ENCODE data around the gene UBE2E2.

Gene UBE2E2

DNA sequence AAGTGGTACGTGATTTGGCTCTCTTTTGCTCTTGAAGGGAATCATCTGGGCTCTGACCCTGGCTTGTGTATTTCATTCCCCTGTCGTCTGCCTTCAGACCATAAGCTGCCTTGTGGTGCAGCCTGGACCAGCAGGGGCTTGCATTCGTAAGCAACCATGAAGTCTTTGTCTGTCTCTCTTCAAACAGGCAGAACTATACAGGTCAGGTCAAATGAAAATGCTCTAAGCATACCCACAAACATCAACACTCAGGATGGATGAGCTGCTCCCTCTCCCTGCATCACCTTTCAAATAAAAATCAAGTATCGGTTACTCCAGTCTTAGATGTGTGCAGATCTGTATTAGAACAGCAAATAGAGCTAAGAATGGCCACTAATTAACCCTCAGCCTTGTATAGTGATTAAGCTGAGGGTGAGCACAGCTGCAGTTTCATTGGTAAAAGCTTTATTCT is 334.0 kb downstream of the UBE2E2 start:
- DNase-seq (ENCODE audit: low spot score) = no peak

DNA sequence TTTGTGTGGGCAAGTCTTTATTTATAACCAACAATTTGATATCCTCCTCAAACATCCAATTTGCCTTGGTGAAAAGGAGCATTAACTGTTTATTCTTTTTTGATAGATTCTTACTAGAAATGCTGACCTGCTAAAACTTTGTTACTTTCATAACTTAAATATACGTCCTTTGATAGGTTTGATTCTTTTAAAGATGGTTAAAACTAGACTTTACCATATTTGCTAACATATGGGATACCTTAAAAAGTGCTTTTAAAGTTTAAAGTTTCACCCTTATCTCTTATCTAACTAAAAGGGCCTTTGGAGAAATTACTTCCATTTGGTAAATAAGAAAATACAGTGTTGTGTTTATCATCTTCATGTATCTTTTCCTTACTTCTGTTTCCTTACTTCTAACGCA is 336.1 kb downstream of the UBE2E2 start:
- no peak for DNase-seq (ENCODE audit: low spot score)

GRCh38 chr3:23540600-23540999 is 337.5 kb downstream of the UBE2E2 start:
- no peak for DNase-seq (ENCODE audit: low spot score)

GRCh38 chr3:23542079-23542478 is 339.0 kb downstream of the UBE2E2 start:
- no peak for DNase-seq (ENCODE audit: low spot score)

GRCh38 chr3:23546181-23546580 is 343.1 kb downstream of the UBE2E2 start:
- DNase-seq (ENCODE audit: low spot score) = no peak

GRCh38 chr3:23547905-23548650 is 345.0 kb downstream of the UBE2E2 start:
- no peak for DNase-seq (ENCODE audit: low spot score)

GRCh38 chr3:23548706-23549105 is 345.6 kb downstream of the UBE2E2 start:
- DNase-seq (ENCODE audit: low spot score) = no peak

DNA sequence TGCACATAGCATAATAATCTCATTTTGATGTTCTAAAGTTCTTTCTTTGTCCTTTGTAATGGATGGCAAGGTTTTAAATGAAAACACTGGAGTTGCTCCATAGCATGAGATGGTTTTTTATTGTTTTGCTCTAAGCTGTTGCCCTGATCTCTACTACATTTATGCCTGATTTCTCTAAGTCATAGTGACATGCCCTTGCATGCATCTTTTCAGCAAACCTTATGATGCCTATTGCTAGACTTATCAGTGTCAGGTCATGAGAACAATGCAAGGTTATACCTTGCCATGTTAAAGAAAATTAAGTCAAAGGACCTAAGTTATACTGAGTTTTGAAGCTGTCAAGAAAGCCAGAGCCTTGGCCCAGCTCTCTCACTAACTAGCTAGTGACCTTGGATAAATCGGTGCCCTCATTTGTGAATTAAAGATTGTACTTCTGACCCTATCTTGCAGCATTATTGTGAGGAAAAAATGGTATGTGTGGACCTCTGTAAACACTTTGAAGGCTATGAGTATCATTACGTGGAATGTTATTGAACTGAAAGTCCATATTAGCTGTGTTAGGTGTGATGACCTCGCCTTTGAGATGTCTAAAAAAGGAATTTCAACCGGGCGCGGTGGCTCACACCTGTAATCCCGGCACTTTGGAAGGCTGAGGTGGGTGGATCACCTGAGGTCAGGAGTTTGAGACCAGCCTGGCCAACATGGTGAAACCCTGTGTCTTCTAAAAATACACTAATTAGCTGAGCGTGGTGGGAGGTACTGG is 346.2 kb downstream of the UBE2E2 start:
- DNase-seq (ENCODE audit: low spot score) = no peak

- no peak for DNase-seq (ENCODE audit: low spot score)
Observed at GRCh38 chr3:23550402-23550801, 347.3 kb downstream of the UBE2E2 start.

DNA sequence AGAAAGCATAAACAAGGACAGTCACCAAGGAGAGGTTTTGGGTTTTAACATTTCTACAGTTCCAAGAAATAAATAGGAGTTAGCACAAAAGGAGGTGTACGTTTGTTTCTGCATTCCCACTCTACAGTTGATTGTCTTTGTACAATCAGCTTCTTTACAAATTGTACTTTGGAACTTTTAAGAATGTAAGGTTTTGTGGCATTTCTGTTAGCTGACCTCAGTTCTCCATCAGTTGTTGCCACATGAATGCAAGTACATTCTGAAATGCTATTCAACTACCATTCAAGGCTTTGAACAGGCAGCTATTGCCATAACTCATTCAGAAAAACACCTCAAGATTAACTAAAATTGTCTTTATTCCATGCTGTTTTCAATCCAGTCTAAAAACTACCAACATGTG is 349.4 kb downstream of the UBE2E2 start:
- DNase-seq (ENCODE audit: low spot score) = no peak

DNA sequence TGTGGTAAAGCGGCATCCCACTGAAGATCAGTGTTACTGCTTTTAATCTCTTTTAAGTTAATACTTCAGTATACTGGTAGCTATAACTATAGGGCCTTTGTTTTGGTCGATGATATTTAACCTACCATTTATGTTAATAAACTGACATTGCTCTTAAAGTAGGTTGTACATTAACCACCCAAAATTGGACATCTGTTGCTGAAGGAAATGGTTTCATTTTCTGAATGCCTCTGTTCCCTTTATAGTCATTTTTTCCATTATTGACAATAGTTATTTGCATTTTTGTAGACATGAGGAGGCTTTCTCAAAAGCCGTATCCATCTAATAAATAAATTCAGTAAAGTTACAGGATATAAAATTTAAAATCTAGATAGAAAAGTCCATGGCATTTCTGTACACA is 350.2 kb downstream of the UBE2E2 start:
- DNase-seq (ENCODE audit: low spot score) = no peak

GRCh38 chr3:23565041-23565775 is 362.1 kb downstream of the UBE2E2 start:
- DNase-seq (ENCODE audit: low spot score) = no peak

DNA sequence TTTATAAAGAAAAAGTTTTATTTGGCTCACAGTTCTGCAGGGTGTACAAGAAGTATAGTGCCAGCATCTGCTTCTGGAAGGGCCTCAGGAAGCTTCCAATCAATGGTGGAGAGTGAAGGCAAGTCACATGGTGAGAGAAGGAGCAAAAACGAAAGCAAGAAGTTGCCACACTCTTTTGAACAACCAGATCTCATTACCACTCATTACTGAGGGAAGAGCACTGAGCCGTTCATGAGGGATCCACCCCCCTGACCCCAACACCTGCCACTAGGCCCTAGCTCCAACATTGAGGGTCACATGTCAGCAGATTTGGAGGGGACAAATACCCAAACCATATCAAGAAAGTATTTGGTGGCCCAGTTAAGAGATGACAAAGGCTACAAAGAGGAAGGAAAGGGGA is 363.4 kb downstream of the UBE2E2 start:
- no peak for DNase-seq (ENCODE audit: low spot score)

- DNase-seq (ENCODE audit: low spot score) = peak; percentile 59
Observed at GRCh38 chr3:23567917-23568316, 364.8 kb downstream of the UBE2E2 start.

DNA sequence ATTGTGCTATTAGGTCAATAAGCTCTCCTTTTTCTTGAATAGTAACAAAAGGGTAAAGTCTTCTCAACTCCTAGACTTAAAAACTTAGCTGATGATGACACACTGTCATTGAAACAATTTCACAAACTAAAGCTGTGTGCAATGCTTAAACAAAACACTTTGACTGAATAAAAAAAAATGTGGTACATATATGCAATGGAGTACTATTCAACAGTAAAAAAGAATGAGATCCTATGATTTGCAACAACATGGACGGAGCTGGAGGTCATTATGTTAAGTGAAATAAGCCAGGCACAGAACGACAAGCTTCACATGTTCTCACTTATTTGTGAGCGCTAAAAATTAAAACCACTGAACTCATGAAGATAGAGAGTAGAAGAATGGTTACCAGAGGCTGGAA is 370.7 kb downstream of the UBE2E2 start:
- DNase-seq (ENCODE audit: low spot score) = no peak

GRCh38 chr3:23574822-23575315 is 371.7 kb downstream of the UBE2E2 start:
- no peak for DNase-seq (ENCODE audit: low spot score)

- no peak for DNase-seq (ENCODE audit: low spot score)
Observed at GRCh38 chr3:23575697-23576096, 372.6 kb downstream of the UBE2E2 start.

DNA sequence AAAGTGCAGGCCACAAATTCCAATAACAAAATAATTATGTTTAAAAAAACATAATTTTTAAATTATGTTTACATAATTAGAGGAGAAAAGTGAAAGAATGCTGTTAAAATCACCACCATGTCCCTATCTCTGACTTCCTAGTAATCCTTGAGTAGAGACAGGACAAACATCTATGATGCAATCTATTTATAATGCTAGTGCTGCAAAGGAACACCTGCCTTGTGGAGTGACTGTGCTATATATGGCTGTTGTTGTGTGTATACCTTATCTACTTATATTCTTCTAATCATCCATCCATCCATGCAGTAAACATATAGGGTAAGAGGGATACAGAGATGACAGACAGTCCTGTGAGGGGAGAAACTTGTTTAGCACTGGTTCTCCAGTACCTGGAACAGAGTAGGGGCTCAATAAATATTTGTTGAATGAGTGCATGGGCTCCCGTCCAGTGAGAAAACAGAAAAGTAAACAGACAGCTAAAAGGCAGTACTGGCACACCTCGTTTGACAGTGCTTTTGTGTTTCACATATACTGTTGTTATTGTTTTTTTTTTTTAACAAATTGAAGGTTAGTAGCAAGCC is 373.3 kb downstream of the UBE2E2 start:
- DNase-seq (ENCODE audit: low spot score) = no peak

- no peak for DNase-seq (ENCODE audit: low spot score)
Observed at GRCh38 chr3:23580096-23580713, 377.1 kb downstream of the UBE2E2 start.

GRCh38 chr3:23583980-23584740 is 381.0 kb downstream of the UBE2E2 start:
- no peak for DNase-seq (ENCODE audit: low spot score)

DNA sequence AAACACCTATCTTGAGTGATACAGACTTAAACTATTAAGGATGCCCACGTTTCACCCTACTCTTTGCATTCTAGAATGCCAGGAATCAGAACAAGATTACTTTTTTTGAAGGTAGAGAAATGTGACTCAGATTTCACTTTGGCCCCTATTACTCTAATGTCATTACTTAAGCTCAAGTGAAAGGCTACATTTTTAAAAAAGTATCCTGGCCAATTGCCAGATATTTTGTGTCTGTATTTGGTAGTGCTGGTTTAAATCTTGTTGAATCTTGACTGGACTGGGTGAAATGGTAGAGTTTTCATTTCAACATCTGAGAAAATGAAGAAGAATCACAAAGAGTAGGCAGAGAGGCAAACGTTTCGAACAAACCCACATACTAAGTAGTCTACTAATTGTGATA is 384.4 kb downstream of the UBE2E2 start:
- DNase-seq (ENCODE audit: low spot score) = no peak
